GM23248 (cell line): ENCODE results near the gene SPTB. TPM values are rescaled to one million over a fixed set of nuclear protein-coding genes. Genes with fewer than 3 reads are reported as not detected.

ENCODE experiments used
- DNase-seq: peaks from one replicate; pipeline ENCODE4 v3.0.0-alpha.2; 2015
- H2AFZ ChIP-seq: fragments of 200-600 bp; sonication (generic); 2 replicates; pipeline ENCODE4 v1.6.1; 2016; ENCODE audit warnings: antibody characterized with exemption
- H3F3A ChIP-seq: fragments of 200-600 bp; sonication (generic); 2 replicates; pipeline ENCODE4 v1.6.1; 2016; ENCODE audit warnings: mild to moderate bottlenecking, antibody characterized with exemption, mixed run types; ENCODE audit not compliant: insufficient read depth
- H3K27ac ChIP-seq: fragments of 200-600 bp; sonication (generic); 2 replicates; pipeline ENCODE4 v1.5.1; 2016; ENCODE audit warnings: mild to moderate bottlenecking
- H3K27me3 ChIP-seq: fragments of 200-600 bp; sonication (generic); replicated peaks from 2 replicates; pipeline ENCODE4 v1.6.1; 2016; ENCODE audit warnings: mild to moderate bottlenecking; ENCODE audit not compliant: insufficient read depth
- H3K36me3 ChIP-seq: fragments of 200-600 bp; sonication (generic); 2 replicates; pipeline ENCODE4 v1.6.1; 2016; ENCODE audit warnings: low read depth, mild to moderate bottlenecking
- H3K4me1 ChIP-seq: fragments of 200-600 bp; sonication (generic); 2 replicates; pipeline ENCODE4 v1.6.1; 2016; ENCODE audit warnings: mild to moderate bottlenecking; ENCODE audit not compliant: insufficient read depth
- H3K4me2 ChIP-seq: fragments of 200-600 bp; sonication (generic); one replicate; pipeline ENCODE4 v1.6.1; 2016; ENCODE audit warnings: mild to moderate bottlenecking; ENCODE audit not compliant: unreplicated experiment
- H3K4me3 ChIP-seq: fragments of 200-600 bp; sonication (generic); 2 replicates; pipeline ENCODE4 v1.5.1; 2016; ENCODE audit warnings: mild to moderate bottlenecking
- H3K79me2 ChIP-seq: fragments of 200-600 bp; sonication (generic); 2 replicates; pipeline ENCODE4 v1.6.1; 2016; ENCODE audit warnings: mild to moderate bottlenecking; ENCODE audit not compliant: insufficient read depth
- H3K9ac ChIP-seq: fragments of 200-600 bp; sonication (generic); 2 replicates; pipeline ENCODE4 v1.6.1; 2016; ENCODE audit warnings: mild to moderate bottlenecking
- H3K9me2 ChIP-seq: fragments of 200-600 bp; sonication (generic); 2 replicates; pipeline ENCODE4 v1.6.1; 2016; ENCODE audit warnings: mixed run types, mild to moderate bottlenecking, moderate library complexity; ENCODE audit not compliant: insufficient read depth
- H3K9me3 ChIP-seq: fragments of 200-600 bp; sonication (generic); one replicate; pipeline ENCODE4 v1.6.1; 2017; ENCODE audit warnings: low read depth
- H4K20me1 ChIP-seq: fragments of 200-600 bp; sonication (generic); 2 replicates; pipeline ENCODE4 v1.6.0; 2016; ENCODE audit not compliant: insufficient read depth
- EZH2 ChIP-seq: fragments of 200-600 bp; sonication (generic); IDR thresholded peaks from 2 replicates; pipeline ENCODE4 v1.6.1; 2018; ENCODE audit warnings: antibody characterized with exemption, mild to moderate bottlenecking; ENCODE audit not compliant: insufficient read depth, poor library complexity, severe bottlenecking
- EZH2phosphoT487 ChIP-seq: fragments of 200-600 bp; sonication (generic); IDR thresholded peaks from 2 replicates; pipeline ENCODE4 v1.6.1; 2018; ENCODE audit warnings: antibody characterized with exemption, moderate library complexity, mild to moderate bottlenecking, low read depth; ENCODE audit not compliant: insufficient read depth
- WGBS, 2 experiments: methylation state at CpG; one replicate each; pipeline ENCODE4 v1.1.6; 2015 to 2017; ENCODE audit warnings: low lambda C conversion rate in 2 of 2, low coverage in 1 of 2; ENCODE audit errors: missing lambda C conversion rate in 2 of 2; 5-methylcytosine and 5-hydroxymethylcytosine counted together
- in situ Hi-C: fragments of 300-500 bp; cut with MboI; formaldehyde crosslinking; loops from 2 replicates; pipeline ENCODE4 v1.15.0; 2020
- polyA plus RNA-seq: library from polyadenylated mRNA; unstranded; fragments of >200 nt; fragmentation: Nextera tagmentation; extraction: Ambion mirVana; gene quantifications from 2 replicates; pipeline ENCODE4 v1.2.1, GENCODE V29; 2016
- total RNA-seq: library from RNA; depleted of rRNA; stranded (reverse); fragments of >200 nt; shearing (Covaris generic); gene quantifications from 2 replicates; pipeline ENCODE4 v1.2.3, GENCODE V29; 2014

Gene SPTB
- total and polyA plus RNA-seq, 2 experiments from 2014 or later: 0.06 to 0.11 TPM

DNA sequence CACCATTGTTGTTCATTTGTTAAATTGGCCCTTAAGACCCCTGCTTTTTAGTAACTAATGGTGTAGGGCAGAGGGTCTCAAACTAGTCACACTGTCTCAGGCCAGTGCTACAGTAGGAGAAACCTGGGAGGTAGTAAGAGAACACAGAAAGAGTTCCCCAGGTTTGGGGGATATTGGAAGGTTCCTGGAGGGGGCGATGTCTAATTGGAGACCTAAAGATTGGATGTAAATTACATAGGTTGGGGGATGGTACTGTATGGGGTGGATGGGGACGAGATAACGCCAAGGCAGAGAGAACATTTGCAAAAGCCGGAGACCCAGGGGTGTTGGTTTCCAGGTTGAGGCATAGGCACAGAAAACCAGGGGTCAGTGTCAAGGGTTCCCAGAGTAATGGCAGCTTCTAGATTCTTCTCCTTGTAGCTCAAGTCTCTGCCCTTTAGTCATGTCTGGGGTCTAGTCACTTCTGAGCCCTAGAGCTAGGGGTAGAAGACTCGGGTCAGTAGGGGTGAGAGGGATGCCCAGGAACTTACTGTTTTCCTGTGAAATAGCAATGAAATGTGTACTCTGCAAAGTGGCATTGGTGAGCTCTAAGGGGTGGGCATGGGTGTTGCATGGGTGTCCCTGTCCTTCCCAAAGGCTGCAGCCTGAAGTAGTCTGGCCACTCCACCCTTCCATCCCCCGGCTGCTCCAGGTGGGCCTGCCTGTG is 153.7 kb downstream of the SPTB start:
- Histone ChIP-seq H3F3A (no peaks in the 10 kb centered on the region; the same call in 1 of the 2 replicates), H3K9me2 (no peaks in the 10 kb centered on the region), H3K27ac (no peak overlapping the region), H2AFZ (no peak overlapping the region), H3K4me1 (peaks cover 13% of the 10 kb centered on the region), H3K79me2 (no peaks in the 10 kb centered on the region), H3K9ac (no peak overlapping the region), H3K9me3 (no peaks in the 10 kb centered on the region), H3K27me3 (no peaks in the 10 kb centered on the region), H4K20me1 (no peaks in the 10 kb centered on the region), H3K4me3 (no peak overlapping the region), H3K36me3 (no peaks in the 10 kb centered on the region), H3K4me2 (no peak overlapping the region)
- WGBS, 2 experiments: 91 to 93% methylated on average over 6 of the region's 6 CpGs
- DNase-seq: no peak
- in situ Hi-C loops: no loop called here
- TF ChIP-seq EZH2: no peak
- no peak for TF ChIP-seq EZH2phosphoT487

DNA sequence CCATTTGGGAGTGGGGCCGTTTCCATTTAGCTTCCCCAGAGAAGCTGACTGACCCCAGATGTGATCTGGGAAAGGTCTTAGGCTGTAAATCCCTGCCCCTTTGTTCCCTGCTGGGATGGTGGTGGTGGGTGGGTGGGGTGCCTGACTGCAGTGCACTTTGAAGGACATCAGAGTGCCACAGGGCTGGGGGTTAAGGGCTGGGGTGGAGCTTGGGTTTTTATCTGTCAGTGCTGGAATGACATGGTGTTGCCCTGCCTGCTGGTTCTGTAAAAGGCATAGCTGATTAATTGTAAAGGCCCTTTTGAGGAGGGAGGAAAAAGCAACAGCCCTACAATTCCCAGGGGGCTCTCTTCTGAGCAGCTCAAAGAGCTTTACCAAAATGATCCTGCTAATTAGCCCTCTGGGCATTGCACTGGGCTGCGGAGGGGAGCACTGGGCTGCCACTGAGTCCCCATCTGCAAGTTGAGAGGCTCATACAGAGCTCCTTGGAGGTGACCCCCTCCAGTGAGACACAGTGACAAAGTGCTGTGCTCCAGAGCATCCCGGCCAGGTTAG is 154.4 kb downstream of the SPTB start:
- no peak overlapping the region for H3K27ac ChIP-seq
- no peaks in the 10 kb centered on the region for H3K9me3 ChIP-seq
- no peaks in the 10 kb centered on the region for H4K20me1 ChIP-seq
- TF ChIP-seq EZH2 (no peak), EZH2phosphoT487 (no peak)
- no peak overlapping the region for H3K9ac ChIP-seq
- in situ Hi-C loops: no loop called here
- H2AFZ ChIP-seq: no peak overlapping the region
- no peak overlapping the region for H3K4me3 ChIP-seq
- peaks cover 20% of the 10 kb centered on the region for H3K4me1 ChIP-seq
- WGBS, 2 experiments: 49 to 51% methylated on average over 3 of the region's 3 CpGs
- no peaks in the 10 kb centered on the region for H3K9me2 ChIP-seq
- H3K4me2 ChIP-seq: no peak overlapping the region
- no peaks in the 10 kb centered on the region for H3K27me3 ChIP-seq
- no peaks in the 10 kb centered on the region for H3K79me2 ChIP-seq
- no peaks in the 10 kb centered on the region; the same call in 1 of the 2 replicates for H3F3A ChIP-seq
- no peak for DNase-seq
- no peaks in the 10 kb centered on the region for H3K36me3 ChIP-seq

DNA sequence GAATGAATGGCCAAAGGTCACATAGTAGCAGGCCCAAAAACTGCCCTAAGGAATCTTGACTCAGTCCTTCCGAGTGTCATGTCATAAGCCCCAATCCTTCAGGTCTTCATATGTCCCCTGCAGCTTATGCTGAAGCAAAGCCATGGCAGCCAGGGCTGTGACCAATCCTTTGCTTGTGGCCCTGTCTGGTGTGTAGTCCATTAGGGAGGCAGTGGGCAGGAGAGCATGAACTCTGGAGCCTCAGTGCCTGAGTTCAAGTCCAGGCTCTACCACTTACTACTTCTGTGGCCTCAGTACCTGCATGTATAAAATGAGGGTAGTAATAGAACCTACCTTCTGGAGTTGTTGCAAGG is 155.2 kb downstream of the SPTB start:
- Histone ChIP-seq H3K9me2 (no peaks in the 10 kb centered on the region), H3K79me2 (no peaks in the 10 kb centered on the region), H3K9ac (no peak overlapping the region), H3K27ac (no peak overlapping the region), H3K9me3 (no peaks in the 10 kb centered on the region), H3F3A (no peaks in the 10 kb centered on the region; the same call in 1 of the 2 replicates), H3K4me1 (peaks cover 27% of the 10 kb centered on the region), H2AFZ (no peak overlapping the region), H3K27me3 (no peaks in the 10 kb centered on the region), H3K4me3 (no peak overlapping the region), H3K36me3 (no peaks in the 10 kb centered on the region), H4K20me1 (no peaks in the 10 kb centered on the region), H3K4me2 (no peak overlapping the region)
- DNase-seq: no peak
- in situ Hi-C loops: no loop called here
- TF ChIP-seq EZH2: no peak
- TF ChIP-seq EZH2phosphoT487: no peak
- WGBS, 2 experiments: 72 to 75% methylated on average over 1 of the region's 1 CpG

DNA sequence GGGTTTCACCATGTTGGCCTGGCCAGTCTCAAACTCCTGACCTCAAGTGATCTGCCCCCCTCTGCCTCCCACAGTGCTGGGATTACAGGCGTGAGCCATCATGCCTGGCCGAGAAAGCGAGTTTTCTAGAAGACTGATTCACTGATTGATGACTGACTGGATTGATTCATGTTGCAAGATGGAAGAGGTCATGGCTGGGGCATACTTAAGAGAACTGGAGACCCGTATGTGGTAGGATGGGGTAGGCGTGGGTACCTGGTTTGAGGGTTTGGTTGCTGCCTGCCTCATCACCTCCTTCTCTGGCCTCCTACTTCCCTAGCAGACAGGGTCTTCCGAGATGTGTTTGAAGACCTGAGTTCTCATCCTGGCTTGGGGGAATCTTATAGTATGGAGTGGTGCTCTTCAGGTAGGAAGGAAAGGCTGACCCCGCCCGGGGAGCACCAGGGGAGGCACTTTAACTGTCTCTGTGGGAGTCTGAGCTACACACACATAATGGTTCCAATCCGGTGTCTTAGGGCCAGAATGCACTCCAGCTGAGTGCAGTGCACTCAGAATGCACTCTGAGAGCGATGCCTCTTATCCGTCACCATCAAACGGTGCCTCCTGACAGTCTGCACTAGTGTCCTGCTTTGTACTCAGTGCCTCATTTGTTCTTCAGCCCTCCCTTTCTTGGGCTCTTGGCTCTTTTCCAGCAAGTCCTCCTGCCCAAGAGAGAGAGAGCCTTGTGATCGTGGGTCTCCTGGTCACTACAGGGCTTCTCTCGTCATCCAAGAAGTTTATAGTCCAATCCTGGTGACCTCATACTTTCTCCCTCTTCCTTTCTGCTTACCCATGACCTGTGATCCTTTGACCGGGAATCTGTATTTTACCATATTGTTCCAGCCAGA is 155.8 kb downstream of the SPTB start:
- Histone ChIP-seq H3K9ac (no peak overlapping the region), H2AFZ (no peak overlapping the region), H3K4me3 (no peak overlapping the region), H3F3A (no peaks in the 10 kb centered on the region; the same call in 1 of the 2 replicates), H3K4me2 (no peak overlapping the region), H3K79me2 (no peaks in the 10 kb centered on the region), H3K9me2 (no peaks in the 10 kb centered on the region), H3K4me1 (peaks cover 27% of the 10 kb centered on the region), H3K9me3 (no peaks in the 10 kb centered on the region), H4K20me1 (no peaks in the 10 kb centered on the region), H3K27me3 (no peaks in the 10 kb centered on the region), H3K27ac (no peak overlapping the region), H3K36me3 (no peaks in the 10 kb centered on the region)
- no peak for TF ChIP-seq EZH2
- no peak for TF ChIP-seq EZH2phosphoT487
- DNase-seq: no peak
- 89 to 91% methylated on average over 15 of the region's 15 CpGs for WGBS, 2 experiments
- in situ Hi-C loops: no loop called here
